HEK293 (cell line): ENCODE results near the gene POM121L2.

Experiments used
- CTCF ChIA-PET: fragments of 350-600 bp; formaldehyde crosslinking; extraction: SDS; loops from one replicate; lab custom pipeline; 2021; ENCODE audit warnings: antibody characterized with exemption; lab: Yijun Ruan, JAX
- POLR2A ChIA-PET: fragments of 300-600 bp; formaldehyde crosslinking; extraction: SDS; loops from one replicate; lab custom pipeline; 2020; ENCODE audit warnings: antibody characterized with exemption, inconsistent platforms; lab: Yijun Ruan, JAX
- H3K27ac ChIP-seq: fragments of 200-500 bp; sonication (Bioruptor generic); 2 replicates; pipeline ENCODE4 v1.5.1; 2014; ENCODE audit warnings: low read depth, low read length, control low read depth, inconsistent platforms; ENCODE audit errors: extremely low read depth
- H3K36me3 ChIP-seq, 2 experiments: fragments of 200-500 bp in 1 of 2; sonication (Bioruptor generic) in 1 of 2; 1 replicate in 1 of 2; 2 replicates in 1 of 2; pipeline ENCODE4 v1.5.1; 2014 to 2017; ENCODE audit warnings: inconsistent platforms in 2 of 2, low read length in 2 of 2; ENCODE audit not compliant: control insufficient read depth in 2 of 2, insufficient read depth in 1 of 2
- H3K4me1 ChIP-seq: fragments of 200-500 bp; sonication (Bioruptor generic); 2 replicates; pipeline ENCODE4 v1.5.1; 2014; ENCODE audit warnings: mild to moderate bottlenecking, low read length, inconsistent platforms; ENCODE audit not compliant: control insufficient read depth, insufficient read depth
- H3K4me3 ChIP-seq: 2 replicates; pipeline ENCODE4 v1.5.1; 2011; ENCODE audit warnings: low read depth, mild to moderate bottlenecking, control low read depth, low read length, moderate library complexity
- H3K9me3 ChIP-seq: fragments of 200-500 bp; sonication (Bioruptor generic); 2 replicates; pipeline ENCODE4 v1.5.1; 2014; ENCODE audit warnings: low read depth, low read length, inconsistent platforms; ENCODE audit not compliant: control insufficient read depth, insufficient read depth
- ELK4 ChIP-seq: IDR thresholded peaks from 2 replicates; pipeline ENCODE4 v1.6.1; 2011; ENCODE audit warnings: mild to moderate bottlenecking, low read depth, low read length, borderline replicate concordance
- KLF1 ChIP-seq: fragments of 450-650 bp; formaldehyde crosslinking; IDR thresholded peaks from 2 replicates; pipeline ENCODE4 v1.5.1; 2016; ENCODE audit warnings: missing biosample characterization, missing genetic modification characterization
- PRDM4 ChIP-seq: fragments of 450-650 bp; formaldehyde crosslinking; IDR thresholded peaks from 2 replicates; pipeline ENCODE4 v1.5.1; 2017; ENCODE audit warnings: missing biosample characterization, missing genetic modification characterization
- ZBTB21 ChIP-seq: fragments of 450-650 bp; formaldehyde crosslinking; IDR thresholded peaks from 2 replicates; pipeline ENCODE4 v1.5.1; 2017; ENCODE audit warnings: missing biosample characterization, missing genetic modification characterization
- ZBTB8A ChIP-seq: fragments of 450-650 bp; formaldehyde crosslinking; IDR thresholded peaks from 2 replicates; pipeline ENCODE4 v1.5.1; 2016; ENCODE audit warnings: missing biosample characterization, missing genetic modification characterization
- ZNF133 ChIP-seq: fragments of 450-650 bp; formaldehyde crosslinking; IDR thresholded peaks from 2 replicates; pipeline ENCODE4 v1.5.1; 2016; ENCODE audit warnings: missing biosample characterization, missing genetic modification characterization
- ZNF138 ChIP-seq: fragments of 450-650 bp; formaldehyde crosslinking; IDR thresholded peaks from 2 replicates; pipeline ENCODE4 v1.5.1; 2016; ENCODE audit warnings: missing biosample characterization, missing genetic modification characterization, borderline replicate concordance
- ZNF18 ChIP-seq: fragments of 450-650 bp; formaldehyde crosslinking; IDR thresholded peaks from 2 replicates; pipeline ENCODE4 v1.5.1; 2016; ENCODE audit warnings: missing biosample characterization, missing genetic modification characterization
- ZNF184 ChIP-seq: fragments of 450-650 bp; IDR thresholded peaks from 2 replicates; pipeline ENCODE4 v1.5.1; 2018; ENCODE audit warnings: missing biosample characterization, mild to moderate bottlenecking, missing genetic modification characterization
- ZNF202 ChIP-seq: fragments of 450-650 bp; formaldehyde crosslinking; IDR thresholded peaks from 2 replicates; pipeline ENCODE4 v1.5.1; 2016; ENCODE audit warnings: missing biosample characterization, missing genetic modification characterization, borderline replicate concordance
- ZNF266 ChIP-seq: fragments of 450-650 bp; formaldehyde crosslinking; IDR thresholded peaks from 2 replicates; pipeline ENCODE4 v1.5.1; 2016; ENCODE audit warnings: missing biosample characterization, missing genetic modification characterization, low read depth
- ZNF274 ChIP-seq, 2 experiments: fragments of 200-500 bp in 1 of 2; fragments of 450-650 bp in 1 of 2; sonication (Bioruptor generic) in 1 of 2; formaldehyde crosslinking in 1 of 2; IDR thresholded peaks; 2 replicates each; pipeline versions ENCODE4 v1.5.1 to v1.6.1; 2014 to 2016; ENCODE audit warnings: borderline replicate concordance in 1 of 2, inconsistent platforms in 1 of 2, low read length in 1 of 2, missing biosample characterization in 1 of 2, missing genetic modification characterization in 1 of 2
- ZNF280D ChIP-seq: fragments of 450-650 bp; formaldehyde crosslinking; IDR thresholded peaks from 2 replicates; pipeline ENCODE4 v1.5.1; 2016; ENCODE audit warnings: missing biosample characterization, missing genetic modification characterization
- ZNF324 ChIP-seq: fragments of 450-650 bp; formaldehyde crosslinking; IDR thresholded peaks from 2 replicates; pipeline ENCODE4 v1.5.1; 2016; ENCODE audit warnings: missing biosample characterization, missing genetic modification characterization
- ZNF394 ChIP-seq: fragments of 450-650 bp; formaldehyde crosslinking; IDR thresholded peaks from 2 replicates; pipeline ENCODE4 v1.5.1; 2016; ENCODE audit warnings: missing biosample characterization, missing genetic modification characterization, mild to moderate bottlenecking, moderate library complexity, borderline replicate concordance
- ZNF426 ChIP-seq: fragments of 450-650 bp; formaldehyde crosslinking; IDR thresholded peaks from 2 replicates; pipeline ENCODE4 v1.5.1; 2017; ENCODE audit warnings: missing biosample characterization, missing genetic modification characterization, mild to moderate bottlenecking, inconsistent platforms, moderate library complexity
- ZNF510 ChIP-seq: fragments of 450-650 bp; formaldehyde crosslinking; IDR thresholded peaks from 2 replicates; pipeline ENCODE4 v1.5.1; 2018; ENCODE audit warnings: mild to moderate bottlenecking, missing genetic modification characterization, missing biosample characterization; ENCODE audit not compliant: insufficient replicate concordance
- ZNF549 ChIP-seq: fragments of 450-650 bp; IDR thresholded peaks from 2 replicates; pipeline ENCODE4 v1.5.1; 2018; ENCODE audit warnings: missing biosample characterization, missing genetic modification characterization, mild to moderate bottlenecking, inconsistent platforms, moderate library complexity
- ZNF558 ChIP-seq: fragments of 450-650 bp; formaldehyde crosslinking; IDR thresholded peaks from 2 replicates; pipeline ENCODE4 v1.5.1; 2016; ENCODE audit warnings: missing biosample characterization, missing genetic modification characterization
- ZNF560 ChIP-seq: fragments of 450-650 bp; formaldehyde crosslinking; IDR thresholded peaks from 2 replicates; pipeline ENCODE4 v1.5.1; 2017; ENCODE audit warnings: missing biosample characterization, missing genetic modification characterization, borderline replicate concordance
- ZNF623 ChIP-seq: fragments of 450-650 bp; formaldehyde crosslinking; IDR thresholded peaks from 2 replicates; pipeline ENCODE4 v1.5.1; 2016; ENCODE audit warnings: missing biosample characterization, missing genetic modification characterization
- ZNF654 ChIP-seq: fragments of 450-650 bp; formaldehyde crosslinking; IDR thresholded peaks from 2 replicates; pipeline ENCODE4 v1.5.1; 2016; ENCODE audit warnings: low read depth, missing biosample characterization, missing genetic modification characterization
- ZNF664 ChIP-seq: fragments of 450-650 bp; formaldehyde crosslinking; IDR thresholded peaks from 2 replicates; pipeline ENCODE4 v1.5.1; 2016; ENCODE audit warnings: missing biosample characterization, missing genetic modification characterization

The POM121L2 gene

GRCh38 chr6:27267003-27267402, 45.1 kb downstream of the POM121L2 start (continued):
- TF ChIP-seq ZNF654 (tag by site-specific recombination) (peak; percentile 29), ZNF558 (tag by site-specific recombination) (peak; percentile 76; the same call in 1 of the 2 replicates), ZBTB8A (tag by site-specific recombination) (peak; percentile 70), ZNF623 (peak; percentile 62), ZNF202 (peak; percentile 22; the same call in 1 of the 2 replicates), ZNF394 (peak; percentile 93), ZNF266 (tag by site-specific recombination) (peak; percentile 53; the same call in 1 of the 2 replicates), ZNF560 (tag by site-specific recombination) (peak; percentile 59; the same call in 1 of the 2 replicates), ZBTB21 (tag by site-specific recombination) (peak; percentile 46; the same call in 1 of the 2 replicates), ZNF426 (peak; percentile 82), ZNF664 (tag by site-specific recombination) (peak; percentile 36; the same call in 1 of the 2 replicates), ZNF138 (0 out of 2 replicates have a peak, but pooled peaks have one; percentile 32), ZNF510 (peak; percentile 61)

- Histone ChIP-seq H3K36me3 (no peaks in the 10 kb centered on the region), H3K4me1 (no peaks in the 10 kb centered on the region), H3K4me3 (no peak overlapping the region), H3K9me3 (no peaks in the 10 kb centered on the region), H3K27ac (no peak overlapping the region)
- no peak for TF ChIP-seq ZNF266 (tag by site-specific recombination)
- TF ChIP-seq ZNF324 (tag by site-specific recombination) = no peak
- TF ChIP-seq ELK4 = no peak
- ChIA-PET CTCF (interaction anchor here (0.6 kb wide), 2 partner anchors 16 to 406 kb away, joined by 3 to 4 read pairs; no protein-coding TSS in a partner anchor), POLR2A (interaction anchor here (1.0 to 2.3 kb wide), 2 partner anchors 12 to 85 kb away, joined by 4 to 12 read pairs; no protein-coding TSS in a partner anchor)
Measured at GRCh38 chr6:27263886-27264285, 48.2 kb downstream of the POM121L2 start.

GRCh38 chr6:27260836-27261375, 51.2 kb downstream of the POM121L2 start:
- Histone ChIP-seq H3K27ac (no peak overlapping the region), H3K36me3 (no peaks in the 10 kb centered on the region), H3K9me3 (no peaks in the 10 kb centered on the region), H3K4me3 (no peak overlapping the region), H3K4me1 (no peaks in the 10 kb centered on the region)
- CTCF ChIA-PET = interaction anchor here (0.6 to 1.6 kb wide), 3 partner anchors 9 to 84 kb away, joined by 3 read pairs; no protein-coding TSS in a partner anchor
- POLR2A ChIA-PET = interaction anchor here (0.7 kb wide), 1 partner anchor 9 kb away, joined by 3 read pairs; no protein-coding TSS in a partner anchor
- TF ChIP-seq PRDM4 (tag by site-specific recombination) (no peak), ZNF280D (tag by site-specific recombination) (no peak), ZNF184 (no peak), ZNF133 (tag by site-specific recombination) (no peak), ZNF510 (no peak), ZNF18 (tag by site-specific recombination) (no peak), ZNF549 (tag by site-specific recombination) (no peak), KLF1 (tag by site-specific recombination) (no peak), ZNF274 (IDR thresholded peaks at IDR 0.05; ENCODE audit: low read length) (no peak), ZNF274 (tag by site-specific recombination; IDR thresholded peaks at IDR 0.05; ENCODE audit: borderline replicate concordance) (no peak)
